ENCODE measurements around the gene SMG6. TPM values are rescaled to one million over a fixed set of nuclear protein-coding genes. Genes with fewer than 3 reads are reported as not detected.

SMG6 gene
- total RNA-seq, 2 donors from 2014 or later: 33.2 to 82.9 TPM

- H3K36me3 ChIP-seq: peaks cover 21% of the 10 kb centered on the region
- no peak overlapping the region for H3K4me3 ChIP-seq
- H3K27ac ChIP-seq: no peak overlapping the region
- ATAC-seq (ENCODE audit: insufficient number of reproducible peaks, low FRiP score, low read depth) (no peak), DNase-seq (ENCODE audit: low spot score) (no peak)
- no peaks in the 10 kb centered on the region for H3K27me3 ChIP-seq (replicated peaks; ENCODE audit: insufficient read depth)
- no peak for TF ChIP-seq CTCF (IDR thresholded peaks at IDR 0.05)
- peaks cover 7 to 38% of the 10 kb centered on the region in 2 donors for H3K4me1 ChIP-seq (ENCODE audit: control insufficient read depth in 1 of 2, low read depth in 2 of 2)
- H3K9me3 ChIP-seq: no peaks in the 10 kb centered on the region
Measured at GRCh38 chr17:2299756-2300155, 3.8 kb downstream of the SMG6 start.

GRCh38 chr17:2299136-2299535 is 4.4 kb downstream of the SMG6 start:
- DNase-seq (ENCODE audit: low spot score): no peak
- H3K4me1 ChIP-seq (ENCODE audit: control insufficient read depth in 1 of 2, low read depth in 2 of 2): peaks cover 7 to 32% of the 10 kb centered on the region in 2 donors
- H3K4me3 ChIP-seq: no peak overlapping the region
- peaks cover 21% of the 10 kb centered on the region for H3K36me3 ChIP-seq
- TF ChIP-seq CTCF (IDR thresholded peaks at IDR 0.05): no peak
- no peaks in the 10 kb centered on the region for H3K27me3 ChIP-seq (replicated peaks; ENCODE audit: insufficient read depth)
- H3K9me3 ChIP-seq: no peaks in the 10 kb centered on the region
- H3K27ac ChIP-seq: no peak overlapping the region
- no peak for ATAC-seq (ENCODE audit: insufficient number of reproducible peaks, low FRiP score, low read depth)

GRCh38 chr17:2297023-2297422 is 6.6 kb downstream of the SMG6 start:
- Histone ChIP-seq H3K36me3 (peaks cover 31% of the 10 kb centered on the region), H3K9me3 (no peaks in the 10 kb centered on the region), H3K4me3 (no peak overlapping the region), H3K27ac (no peak overlapping the region), H3K27me3 (replicated peaks; ENCODE audit: insufficient read depth) (no peaks in the 10 kb centered on the region), H3K4me1 (ENCODE audit: control insufficient read depth in 1 of 2, low read depth in 2 of 2) (peaks cover 3 to 25% of the 10 kb centered on the region in 2 donors)
- ATAC-seq (ENCODE audit: insufficient number of reproducible peaks, low FRiP score, low read depth): no peak
- TF ChIP-seq CTCF (IDR thresholded peaks at IDR 0.05): no peak
- no peak for DNase-seq (ENCODE audit: low spot score)

GRCh38 chr17:2295575-2295974 is 8.0 kb downstream of the SMG6 start:
- Histone ChIP-seq H3K27ac (no peak overlapping the region), H3K4me3 (no peak overlapping the region), H3K4me1 (ENCODE audit: control insufficient read depth in 1 of 2, low read depth in 2 of 2) (peaks cover 0 to 12% of the 10 kb centered on the region in 2 donors), H3K27me3 (replicated peaks; ENCODE audit: insufficient read depth) (no peaks in the 10 kb centered on the region), H3K9me3 (no peaks in the 10 kb centered on the region), H3K36me3 (peaks cover 34% of the 10 kb centered on the region)
- DNase-seq (ENCODE audit: low spot score): no peak
- no peak for ATAC-seq (ENCODE audit: insufficient number of reproducible peaks, low FRiP score, low read depth)
- no peak for TF ChIP-seq CTCF (IDR thresholded peaks at IDR 0.05)

GRCh38 chr17:2292100-2292499 is 11.5 kb downstream of the SMG6 start:
- no peaks in the 10 kb centered on the region for H3K27me3 ChIP-seq (replicated peaks; ENCODE audit: insufficient read depth)
- peaks cover 39% of the 10 kb centered on the region for H3K36me3 ChIP-seq
- DNase-seq (ENCODE audit: low spot score): no peak
- H3K4me1 ChIP-seq (ENCODE audit: control insufficient read depth in 1 of 2, low read depth in 2 of 2): peaks cover 0 to 3% of the 10 kb centered on the region in 2 donors
- no peaks in the 10 kb centered on the region for H3K9me3 ChIP-seq
- TF ChIP-seq CTCF (IDR thresholded peaks at IDR 0.05): no peak
- H3K27ac ChIP-seq: no peak overlapping the region
- ATAC-seq (ENCODE audit: insufficient number of reproducible peaks, low FRiP score, low read depth): no peak
- no peak overlapping the region for H3K4me3 ChIP-seq

Measured in thoracic aorta (tissue), 2 donors.